ENCODE data around the gene GPNMB. TPM values are rescaled to one million over a fixed set of nuclear protein-coding genes. Genes with fewer than 3 reads are reported as not detected.

GPNMB gene
- total RNA-seq, 1 experiment from 2014 or later: 0.04 TPM

- CTCF ChIA-PET: interaction anchor here (0.8 kb wide), 1 partner anchor 269 kb away, joined by 5 read pairs; no protein-coding TSS in a partner anchor
- H2AFZ ChIP-seq (ENCODE audit: low read length): no peak overlapping the region
- DNase-seq: peak; percentile 76
- POLR2A ChIA-PET (ENCODE audit: unreplicated experiment): no interaction called here
- peaks cover 9% of the 10 kb centered on the region for H3K4me1 ChIP-seq (ENCODE audit: insufficient read depth, low read length)
- no peaks in the 10 kb centered on the region for H3K9me2 ChIP-seq (replicated peaks; ENCODE audit: low read length)
- no peaks in the 10 kb centered on the region for H3F3A ChIP-seq (ENCODE audit: low read length, unreplicated experiment)
- H4K20me1 ChIP-seq (ENCODE audit: low read length): no peaks in the 10 kb centered on the region
- H3K9ac ChIP-seq (ENCODE audit: low read length): no peak overlapping the region
- BruUV-seq (replicated peaks): no TSS peak
- ATAC-seq: peak; percentile 14; the same call in 1 of the 2 replicates
- no peak overlapping the region for H3K4me2 ChIP-seq (ENCODE audit: low read length)
- H3K27ac ChIP-seq (ENCODE audit: low read length): no peak overlapping the region
- no peaks in the 10 kb centered on the region for H3K36me3 ChIP-seq (ENCODE audit: low read depth, low read length)
- no peak for TF ChIP-seq EZH2phosphoT487 (IDR thresholded peaks at IDR 0.05; ENCODE audit: borderline replicate concordance, low read length)
- TF ChIP-seq, protein P1, sequence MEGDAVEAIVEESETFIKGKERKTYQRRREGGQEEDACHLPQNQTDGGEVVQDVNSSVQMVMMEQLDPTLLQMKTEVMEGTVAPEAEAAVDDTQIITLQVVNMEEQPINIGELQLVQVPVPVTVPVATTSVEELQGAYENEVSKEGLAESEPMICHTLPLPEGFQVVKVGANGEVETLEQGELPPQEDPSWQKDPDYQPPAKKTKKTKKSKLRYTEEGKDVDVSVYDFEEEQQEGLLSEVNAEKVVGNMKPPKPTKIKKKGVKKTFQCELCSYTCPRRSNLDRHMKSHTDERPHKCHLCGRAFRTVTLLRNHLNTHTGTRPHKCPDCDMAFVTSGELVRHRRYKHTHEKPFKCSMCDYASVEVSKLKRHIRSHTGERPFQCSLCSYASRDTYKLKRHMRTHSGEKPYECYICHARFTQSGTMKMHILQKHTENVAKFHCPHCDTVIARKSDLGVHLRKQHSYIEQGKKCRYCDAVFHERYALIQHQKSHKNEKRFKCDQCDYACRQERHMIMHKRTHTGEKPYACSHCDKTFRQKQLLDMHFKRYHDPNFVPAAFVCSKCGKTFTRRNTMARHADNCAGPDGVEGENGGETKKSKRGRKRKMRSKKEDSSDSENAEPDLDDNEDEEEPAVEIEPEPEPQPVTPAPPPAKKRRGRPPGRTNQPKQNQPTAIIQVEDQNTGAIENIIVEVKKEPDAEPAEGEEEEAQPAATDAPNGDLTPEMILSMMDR (conservative IDR thresholded peaks at IDR 0.05; ENCODE audit: low read depth, low read length): peak; percentile 83
- TF ChIP-seq EZH2 (IDR thresholded peaks at IDR 0.05; ENCODE audit: low read length, unreplicated experiment): no peak
- no peaks in the 10 kb centered on the region for H3K27me3 ChIP-seq (ENCODE audit: low read length)
- no peak overlapping the region for H3K4me3 ChIP-seq (ENCODE audit: low read length)
- H3K79me2 ChIP-seq (ENCODE audit: low read length): no peaks in the 10 kb centered on the region
- no peaks in the 10 kb centered on the region for H3K9me3 ChIP-seq (ENCODE audit: low read length)
- intact Hi-C loops (cut with micrococcal nuclease): loop anchor here (1.0 to 2.0 kb wide), 4 partner anchors 71 to 268 kb away; no protein-coding TSS in a partner anchor
Measured at GRCh38 chr7:23277359-23277989, 30.9 kb downstream of the GPNMB start.

- TF ChIP-seq EZH2phosphoT487 (IDR thresholded peaks at IDR 0.05; ENCODE audit: borderline replicate concordance, low read length) (no peak), EZH2 (IDR thresholded peaks at IDR 0.05; ENCODE audit: low read length, unreplicated experiment) (no peak)
- TF ChIP-seq, protein P1 (conservative IDR thresholded peaks at IDR 0.05; ENCODE audit: low read depth, low read length): no peak
- Histone ChIP-seq H3K36me3 (ENCODE audit: low read depth, low read length) (no peaks in the 10 kb centered on the region), H3K4me1 (ENCODE audit: insufficient read depth, low read length) (no peaks in the 10 kb centered on the region), H4K20me1 (ENCODE audit: low read length) (no peaks in the 10 kb centered on the region), H3K9me3 (ENCODE audit: low read length) (no peaks in the 10 kb centered on the region), H3K4me3 (ENCODE audit: low read length) (no peak overlapping the region), H3K4me2 (ENCODE audit: low read length) (no peak overlapping the region), H3K9me2 (replicated peaks; ENCODE audit: low read length) (no peaks in the 10 kb centered on the region), H3K9ac (ENCODE audit: low read length) (no peak overlapping the region), H3K79me2 (ENCODE audit: low read length) (no peaks in the 10 kb centered on the region), H3K27me3 (ENCODE audit: low read length) (no peaks in the 10 kb centered on the region), H2AFZ (ENCODE audit: low read length) (no peak overlapping the region), H3F3A (ENCODE audit: low read length, unreplicated experiment) (no peaks in the 10 kb centered on the region), H3K27ac (ENCODE audit: low read length) (no peak overlapping the region)
- DNase-seq (no peak), ATAC-seq (no peak)
- POLR2A ChIA-PET (ENCODE audit: unreplicated experiment): no interaction called here
- intact Hi-C loops (cut with micrococcal nuclease): no loop called here
- CTCF ChIA-PET: no interaction called here
- no TSS peak for BruUV-seq (replicated peaks)
Measured at GRCh38 chr7:23279819-23280525, 33.4 kb downstream of the GPNMB start.

GRCh38 chr7:23283086-23283485 is 36.5 kb downstream of the GPNMB start:
- DNase-seq (no peak), ATAC-seq (no peak)
- no peak overlapping the region for H3K27ac ChIP-seq (ENCODE audit: low read length)
- H3K4me1 ChIP-seq (ENCODE audit: insufficient read depth, low read length): no peaks in the 10 kb centered on the region
- no peaks in the 10 kb centered on the region for H3K79me2 ChIP-seq (ENCODE audit: low read length)
- ChIA-PET CTCF (no interaction called here), POLR2A (ENCODE audit: unreplicated experiment) (no interaction called here)
- H3K27me3 ChIP-seq (ENCODE audit: low read length): no peaks in the 10 kb centered on the region
- no peaks in the 10 kb centered on the region for H3K9me2 ChIP-seq (replicated peaks; ENCODE audit: low read length)
- TF ChIP-seq, protein P1 (conservative IDR thresholded peaks at IDR 0.05; ENCODE audit: low read depth, low read length): no peak
- TF ChIP-seq EZH2 (IDR thresholded peaks at IDR 0.05; ENCODE audit: low read length, unreplicated experiment): no peak
- no peak for TF ChIP-seq EZH2phosphoT487 (IDR thresholded peaks at IDR 0.05; ENCODE audit: borderline replicate concordance, low read length)
- no TSS peak for BruUV-seq (replicated peaks)
- no peak overlapping the region for H2AFZ ChIP-seq (ENCODE audit: low read length)
- no peaks in the 10 kb centered on the region for H3F3A ChIP-seq (ENCODE audit: low read length, unreplicated experiment)
- no peaks in the 10 kb centered on the region for H4K20me1 ChIP-seq (ENCODE audit: low read length)
- H3K36me3 ChIP-seq (ENCODE audit: low read depth, low read length): no peaks in the 10 kb centered on the region
- H3K9me3 ChIP-seq (ENCODE audit: low read length): no peaks in the 10 kb centered on the region
- no peak overlapping the region for H3K9ac ChIP-seq (ENCODE audit: low read length)
- no peak overlapping the region for H3K4me3 ChIP-seq (ENCODE audit: low read length)
- no peak overlapping the region for H3K4me2 ChIP-seq (ENCODE audit: low read length)
- intact Hi-C loops (cut with micrococcal nuclease): no loop called here
